ENCODE data around the gene ENPP1. TPM values are rescaled to one million over a fixed set of nuclear protein-coding genes. Genes with fewer than 3 reads are reported as not detected.

Gene ENPP1
- total and polyA plus RNA-seq, 2 of the 4 experiments (the other 2 are of a cell fraction), result 10.9 to 38.9 TPM

DNA sequence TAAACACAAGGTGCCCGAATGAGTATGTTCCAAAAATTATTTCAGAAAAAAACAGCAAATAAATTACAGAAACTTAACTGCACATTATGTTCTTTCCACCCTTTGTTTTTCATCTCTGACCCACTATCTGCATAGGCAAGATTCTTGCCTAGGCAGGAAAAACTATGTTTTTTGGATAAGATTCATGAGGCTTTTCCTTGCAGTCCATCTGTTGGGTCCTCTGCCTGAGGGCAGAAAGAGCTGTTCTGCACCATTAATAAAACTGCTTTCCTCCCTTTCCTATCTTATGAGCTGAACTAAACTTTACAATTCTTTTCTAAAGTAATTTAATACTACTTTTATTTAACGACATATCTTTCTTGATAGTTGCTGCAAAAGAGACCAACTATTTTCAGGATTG lies 21.1 kb downstream of the ENPP1 start:
- H2AK5ac ChIP-seq (ENCODE audit: low read depth, low read length), result no peak overlapping the region
- intact Hi-C loops (cut with micrococcal nuclease), result no loop called here
- H4K5ac ChIP-seq (ENCODE audit: low read depth, low read length), result no peak overlapping the region
- peaks cover 0 to 15% of the 10 kb centered on the region in 2 experiments; a peak in 3 of 4 replicates for H3K79me1 ChIP-seq (ENCODE audit: low read depth in 1 of 2, low read length in 2 of 2)
- H3K4ac ChIP-seq (ENCODE audit: low read depth, low read length), result no peak overlapping the region
- DNase-seq (no peak), ATAC-seq (ENCODE audit: low read depth) (no peak)
- H3K9me3 ChIP-seq (ENCODE audit: control insufficient read depth, insufficient read depth, low read length), result no peaks in the 10 kb centered on the region
- BruUV-seq (replicated peaks), result no TSS peak
- no peak overlapping the region for H4K91ac ChIP-seq (ENCODE audit: insufficient read depth, low read depth, low read length)
- in situ Hi-C loops (cut with MboI; ENCODE audit: low sequenced_read_pairs), result no loop called here
- H3K4me3 ChIP-seq (ENCODE audit: insufficient read depth, low read depth, low read length), result no peak overlapping the region
- H3K4me1 ChIP-seq (ENCODE audit: control insufficient read depth, insufficient read depth, low read length), result no peaks in the 10 kb centered on the region; the same call in 1 of the 2 replicates
- no peak overlapping the region for H3K4me2 ChIP-seq (ENCODE audit: low read depth, low read length)
- ChIA-PET CTCF (no interaction called here), POLR2A (ENCODE audit: unreplicated experiment) (no interaction called here)
- no peak overlapping the region for H2BK5ac ChIP-seq (ENCODE audit: low read depth, low read length, poor library complexity, severe bottlenecking)
- WGBS, 2 experiments (ENCODE audit: extremely low coverage in 2 of 2, insufficient read length in 1 of 2), result 100% methylated on average over 1 of the region's 2 CpGs; no CpG with 5 or more reads in 1 of the 2 experiments
- no peak overlapping the region for H2BK120ac ChIP-seq (ENCODE audit: low read depth, low read length)
- no peaks in the 10 kb centered on the region for H3K36me3 ChIP-seq (ENCODE audit: control insufficient read depth, insufficient read depth, low read length)
- TF ChIP-seq, protein P1, sequence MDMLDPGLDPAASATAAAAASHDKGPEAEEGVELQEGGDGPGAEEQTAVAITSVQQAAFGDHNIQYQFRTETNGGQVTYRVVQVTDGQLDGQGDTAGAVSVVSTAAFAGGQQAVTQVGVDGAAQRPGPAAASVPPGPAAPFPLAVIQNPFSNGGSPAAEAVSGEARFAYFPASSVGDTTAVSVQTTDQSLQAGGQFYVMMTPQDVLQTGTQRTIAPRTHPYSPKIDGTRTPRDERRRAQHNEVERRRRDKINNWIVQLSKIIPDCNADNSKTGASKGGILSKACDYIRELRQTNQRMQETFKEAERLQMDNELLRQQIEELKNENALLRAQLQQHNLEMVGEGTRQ (IDR thresholded peaks at IDR 0.05; ENCODE audit: low read depth, low read length), result no peak
- no peak for TF ChIP-seq BHLHE40 (IDR thresholded peaks at IDR 0.05; ENCODE audit: low read depth, low read length)
- no peak for TF ChIP-seq CEBPB (IDR thresholded peaks at IDR 0.05; ENCODE audit: low read depth, low read length)
- TF ChIP-seq ELK1 (IDR thresholded peaks at IDR 0.05; ENCODE audit: borderline replicate concordance, low read depth, low read length), result no peak
- TF ChIP-seq MAFK (IDR thresholded peaks at IDR 0.05; ENCODE audit: low read depth, low read length), result no peak
- TF ChIP-seq RCOR1 (IDR thresholded peaks at IDR 0.05; ENCODE audit: insufficient replicate concordance, low read length), result no peak
- TF ChIP-seq POLR2A (IDR thresholded peaks at IDR 0.05; ENCODE audit: low read depth, low read length), result no peak
- TF ChIP-seq NFE2L2 (IDR thresholded peaks at IDR 0.05; ENCODE audit: low read depth, low read length), result no peak
- TF ChIP-seq RAD21 (IDR thresholded peaks at IDR 0.05; ENCODE audit: low read length), result no peak
- TF ChIP-seq MAZ (IDR thresholded peaks at IDR 0.05; ENCODE audit: borderline replicate concordance, low read depth, low read length), result no peak
- no peak for TF ChIP-seq CHD1 (IDR thresholded peaks at IDR 0.05; ENCODE audit: low read depth, low read length)
- TF ChIP-seq MXI1 (IDR thresholded peaks at IDR 0.05; ENCODE audit: borderline replicate concordance, low read depth, low read length), result no peak
- TF ChIP-seq CTCF (conservative IDR thresholded peaks at IDR 0.05; ENCODE audit: low read depth, low read length), result no peak
- no peak for TF ChIP-seq SMC3 (IDR thresholded peaks at IDR 0.05; ENCODE audit: low read depth, low read length)
- no peak for TF ChIP-seq FOS (IDR thresholded peaks at IDR 0.05; ENCODE audit: low read depth, low read length)
- no peak overlapping the region for H3K18ac ChIP-seq (ENCODE audit: low read depth, low read length)
- H3K56ac ChIP-seq (ENCODE audit: extremely low read depth, insufficient read depth, low read length), result no peak overlapping the region
- no peaks in the 10 kb centered on the region for H3K9me1 ChIP-seq (ENCODE audit: insufficient read depth, low read length)
- H2AFZ ChIP-seq (replicated peaks; ENCODE audit: low read length, poor library complexity), result no peak overlapping the region
- H4K20me1 ChIP-seq (ENCODE audit: insufficient read depth, low read length), result no peaks in the 10 kb centered on the region
- no peak overlapping the region for H3K23ac ChIP-seq (ENCODE audit: low read depth, low read length)
- no peak overlapping the region for H4K8ac ChIP-seq (ENCODE audit: low read depth in 2 of 2, low read length in 2 of 2)
- H3K9ac ChIP-seq (ENCODE audit: low read depth, low read length), result no peak overlapping the region
- H3K27ac ChIP-seq (ENCODE audit: insufficient read depth, low read length), result no peak overlapping the region
- H2BK20ac ChIP-seq (ENCODE audit: low read depth, low read length), result no peak overlapping the region
- H3K27me3 ChIP-seq (ENCODE audit: control insufficient read depth, insufficient read depth, low read length), result no peaks in the 10 kb centered on the region
- dilution Hi-C loops (cut with HindIII; ENCODE audit: low sequenced_read_pairs, unreplicated experiment), result no loop called here
- no peak overlapping the region for H2AK9ac ChIP-seq (replicated peaks; ENCODE audit: low read depth, low read length, poor library complexity)
- no peak overlapping the region for H2BK15ac ChIP-seq (ENCODE audit: low read depth, low read length)
- H3K14ac ChIP-seq (replicated peaks; ENCODE audit: low read depth, low read length), result no peak overlapping the region

Data from IMR-90 (cell line).